Natural killer cell (primary cell): ENCODE results near the gene DPYD. TPM values are rescaled to one million over a fixed set of nuclear protein-coding genes. Genes with fewer than 3 reads are reported as not detected.

Experiments used
- ATAC-seq, 3 donors: fragments of 150-1000 bp in 2 of 3; fragments of 200-7000 bp in 1 of 3; cut with Tn5 transposase; 1 replicate in 1 of 3; 2 replicates in 2 of 3; pipeline ENCODE4 v1.10.0; 2021; ENCODE audit warnings: mild to moderate bottlenecking in 2 of 3, moderate library complexity in 2 of 3
- DNase-seq, 2 donors: peaks; one replicate each; pipeline versions ENCODE4 v3.0.0 to v3.0.0-alpha.2; 2013 to 2021; ENCODE audit warnings: mixed read lengths in 1 of 2
- H3K27ac ChIP-seq: one replicate; pipeline ENCODE4 v1.5.1; 2013; ENCODE audit warnings: mild to moderate bottlenecking, low read length
- H3K27me3 ChIP-seq: one replicate; pipeline ENCODE4 v1.6.1; 2013; ENCODE audit warnings: low read length; ENCODE audit not compliant: control insufficient read depth, insufficient read depth
- H3K36me3 ChIP-seq: one replicate; pipeline ENCODE4 v1.6.1; 2013; ENCODE audit warnings: low read length; ENCODE audit not compliant: control insufficient read depth, insufficient read depth
- H3K4me1 ChIP-seq: one replicate; pipeline ENCODE4 v1.6.1; 2013; ENCODE audit warnings: low read length; ENCODE audit not compliant: control insufficient read depth, insufficient read depth
- H3K4me3 ChIP-seq: one replicate; pipeline ENCODE4 v1.5.1; 2013; ENCODE audit warnings: low read length
- H3K9me3 ChIP-seq: one replicate; pipeline ENCODE4 v1.6.1; 2013; ENCODE audit warnings: low read length; ENCODE audit not compliant: control insufficient read depth, insufficient read depth
- H3K27ac Mint-ChIP-seq, 2 donors: one replicate each; pipeline ENCODE4 v1.8.0; 2022; ENCODE audit warnings: mild to moderate bottlenecking in 2 of 2, mixed read lengths in 2 of 2, moderate library complexity in 1 of 2
- H3K27me3 Mint-ChIP-seq, 2 donors: one replicate each; pipeline ENCODE4 v1.8.0; 2022; ENCODE audit warnings: low read depth in 2 of 2, mixed read lengths in 2 of 2
- H3K36me3 Mint-ChIP-seq: one replicate; pipeline ENCODE4 v1.8.0; 2022; ENCODE audit warnings: mixed read lengths
- H3K4me1 Mint-ChIP-seq, 2 donors: one replicate each; pipeline ENCODE4 v1.8.0; 2022; ENCODE audit warnings: mixed read lengths in 2 of 2
- H3K4me3 Mint-ChIP-seq: one replicate; pipeline ENCODE4 v1.8.0; 2022; ENCODE audit warnings: mild to moderate bottlenecking, moderate library complexity, mixed read lengths
- H3K9me3 Mint-ChIP-seq, 2 donors: one replicate each; pipeline ENCODE4 v1.8.0; 2022; ENCODE audit warnings: mixed read lengths in 2 of 2
- CTCF ChIP-seq: fragments of 200-600 bp; IDR thresholded peaks from one replicate; pipeline ENCODE4 v1.8.0; 2022; ENCODE audit warnings: antibody characterized with exemption
- WGBS: methylation state at CpG from one replicate; pipeline ENCODE4 v1.1.7; 2013; ENCODE audit warnings: missing lambda C conversion rate; ENCODE audit not compliant: insufficient coverage; 5-methylcytosine and 5-hydroxymethylcytosine counted together
- intact Hi-C: fragments of 100-400 bp; cut with micrococcal nuclease; formaldehyde crosslinking; loops from one replicate; pipeline ENCODE4 v1.14.2; 2022
- total RNA-seq, 4 donors: library from RNA; stranded (reverse); fragments of 120-200 nt in 1 of 4; gene quantifications; one replicate each; pipeline versions ENCODE4 v1.2.3 to v1.2.4, GENCODE V29; 2013 to 2022

The DPYD gene
- total RNA-seq, 3 donors from 2014 or later (not counting 1 experiment from before 2014, with no cell fraction given) = 56.6 to 66.7 (median 56.9) TPM

GRCh38 chr1:97167246-97167645, 753.6 kb downstream of the DPYD start:
- Histone ChIP-seq H3K4me3 (no peak overlapping the region), H3K27me3 (no peaks in the 10 kb centered on the region), H3K36me3 (no peaks in the 10 kb centered on the region), H3K4me1 (no peaks in the 10 kb centered on the region), H3K9me3 (no peaks in the 10 kb centered on the region), H3K27ac (no peak overlapping the region)
- ATAC-seq (no peak), DNase-seq (no peak)
- intact Hi-C loops = no loop called here
- no CpG with 5 or more reads among the region's 2 CpGs for WGBS
- H3K36me3 Mint-ChIP-seq = no peaks in the 10 kb centered on the region
- peaks cover 16% of the 10 kb centered on the region in 2 donors for H3K4me1 Mint-ChIP-seq
- H3K27me3 Mint-ChIP-seq = no peaks in the 10 kb centered on the region
- no peak overlapping the region for H3K27ac Mint-ChIP-seq
- TF ChIP-seq CTCF = no peak
- no peak overlapping the region for H3K4me3 Mint-ChIP-seq
- no peaks in the 10 kb centered on the region for H3K9me3 Mint-ChIP-seq

GRCh38 chr1:97166626-97167025, 754.2 kb downstream of the DPYD start:
- H3K27me3 Mint-ChIP-seq = no peaks in the 10 kb centered on the region
- no peak overlapping the region for H3K4me3 ChIP-seq
- no peaks in the 10 kb centered on the region for H3K9me3 ChIP-seq
- no peak overlapping the region for H3K4me3 Mint-ChIP-seq
- no peaks in the 10 kb centered on the region for H3K9me3 Mint-ChIP-seq
- intact Hi-C loops = no loop called here
- H3K27me3 ChIP-seq = no peaks in the 10 kb centered on the region
- DNase-seq (no peak), ATAC-seq (no peak)
- WGBS = 100% methylated on average over 1 of the region's 1 CpG
- no peaks in the 10 kb centered on the region for H3K4me1 ChIP-seq
- no peak overlapping the region for H3K27ac Mint-ChIP-seq
- H3K36me3 ChIP-seq = no peaks in the 10 kb centered on the region
- H3K4me1 Mint-ChIP-seq = peaks cover 16% of the 10 kb centered on the region in 2 donors
- H3K36me3 Mint-ChIP-seq = no peaks in the 10 kb centered on the region
- TF ChIP-seq CTCF = no peak
- H3K27ac ChIP-seq = no peak overlapping the region

- Histone ChIP-seq H3K27me3 (no peaks in the 10 kb centered on the region), H3K4me3 (no peak overlapping the region), H3K36me3 (no peaks in the 10 kb centered on the region), H3K4me1 (no peaks in the 10 kb centered on the region), H3K27ac (no peak overlapping the region), H3K9me3 (no peaks in the 10 kb centered on the region)
- no peaks in the 10 kb centered on the region for H3K36me3 Mint-ChIP-seq
- DNase-seq = no peak
- intact Hi-C loops = no loop called here
- H3K4me1 Mint-ChIP-seq = peaks cover 16 to 28% of the 10 kb centered on the region in 2 donors
- no peaks in the 10 kb centered on the region for H3K27me3 Mint-ChIP-seq
- no peak for ATAC-seq
- no peak overlapping the region for H3K4me3 Mint-ChIP-seq
- H3K27ac Mint-ChIP-seq = peak overlapping the region in 1 of 2 donors; percentile 35
- no peaks in the 10 kb centered on the region for H3K9me3 Mint-ChIP-seq
- WGBS = 60% methylated on average over 1 of the region's 1 CpG
- no peak for TF ChIP-seq CTCF
Measured at GRCh38 chr1:97164276-97164639, 756.6 kb downstream of the DPYD start.

GRCh38 chr1:97163591-97164275, 757.1 kb downstream of the DPYD start:
- Mint-ChIP-seq H3K27ac (peak overlapping the region in 1 of 2 donors; percentile 35), H3K36me3 (no peaks in the 10 kb centered on the region), H3K4me3 (no peak overlapping the region), H3K27me3 (no peaks in the 10 kb centered on the region), H3K4me1 (peaks cover 16 to 33% of the 10 kb centered on the region in 2 donors), H3K9me3 (no peaks in the 10 kb centered on the region)
- no peak for TF ChIP-seq CTCF
- ATAC-seq = no peak
- 100% methylated on average over 1 of the region's 1 CpG for WGBS
- intact Hi-C loops = no loop called here
- DNase-seq = no peak
- no peak overlapping the region for H3K4me3 ChIP-seq
- H3K27me3 ChIP-seq = no peaks in the 10 kb centered on the region
- H3K4me1 ChIP-seq = no peaks in the 10 kb centered on the region
- no peak overlapping the region for H3K27ac ChIP-seq
- no peaks in the 10 kb centered on the region for H3K9me3 ChIP-seq
- H3K36me3 ChIP-seq = no peaks in the 10 kb centered on the region
